HEK293 (cell line): ENCODE data around the gene ALPG.

Experiments used
- CTCF ChIA-PET: fragments of 350-600 bp; formaldehyde crosslinking; extraction: SDS; loops from one replicate; lab custom pipeline; 2021; ENCODE audit warnings: antibody characterized with exemption; lab: Yijun Ruan, JAX
- POLR2A ChIA-PET: fragments of 300-600 bp; formaldehyde crosslinking; extraction: SDS; loops from one replicate; lab custom pipeline; 2020; ENCODE audit warnings: antibody characterized with exemption, inconsistent platforms; lab: Yijun Ruan, JAX
- H3K27ac ChIP-seq: fragments of 200-500 bp; sonication (Bioruptor generic); 2 replicates; pipeline ENCODE4 v1.5.1; 2014; ENCODE audit warnings: low read depth, low read length, control low read depth, inconsistent platforms; ENCODE audit errors: extremely low read depth
- H3K36me3 ChIP-seq, 2 experiments: fragments of 200-500 bp in 1 of 2; sonication (Bioruptor generic) in 1 of 2; 1 replicate in 1 of 2; 2 replicates in 1 of 2; pipeline ENCODE4 v1.5.1; 2014 to 2017; ENCODE audit warnings: inconsistent platforms in 2 of 2, low read length in 2 of 2; ENCODE audit not compliant: control insufficient read depth in 2 of 2, insufficient read depth in 1 of 2
- H3K4me1 ChIP-seq: fragments of 200-500 bp; sonication (Bioruptor generic); 2 replicates; pipeline ENCODE4 v1.5.1; 2014; ENCODE audit warnings: mild to moderate bottlenecking, low read length, inconsistent platforms; ENCODE audit not compliant: control insufficient read depth, insufficient read depth
- H3K4me3 ChIP-seq: 2 replicates; pipeline ENCODE4 v1.5.1; 2011; ENCODE audit warnings: low read depth, mild to moderate bottlenecking, control low read depth, low read length, moderate library complexity
- H3K9me3 ChIP-seq: fragments of 200-500 bp; sonication (Bioruptor generic); 2 replicates; pipeline ENCODE4 v1.5.1; 2014; ENCODE audit warnings: low read depth, low read length, inconsistent platforms; ENCODE audit not compliant: control insufficient read depth, insufficient read depth
- HOXA7 ChIP-seq: sonication (generic); formaldehyde crosslinking; IDR thresholded peaks from 2 replicates; pipeline ENCODE4 v1.8.1; 2022; ENCODE audit warnings: missing genetic modification reagents, borderline replicate concordance
- HOXC10 ChIP-seq: sonication (generic); formaldehyde crosslinking; IDR thresholded peaks from 2 replicates; pipeline ENCODE4 v1.8.1; 2023; ENCODE audit warnings: mild to moderate bottlenecking, missing genetic modification reagents
- OVOL3 ChIP-seq: fragments of 450-650 bp; formaldehyde crosslinking; IDR thresholded peaks from 2 replicates; pipeline ENCODE4 v1.5.1; 2016; ENCODE audit warnings: missing biosample characterization, missing genetic modification characterization
- SALL2 ChIP-seq: fragments of 450-650 bp; formaldehyde crosslinking; IDR thresholded peaks from 2 replicates; pipeline ENCODE4 v1.5.0; 2017; ENCODE audit warnings: missing biosample characterization, mild to moderate bottlenecking, missing genetic modification characterization, borderline replicate concordance
- SETDB1 ChIP-seq: IDR thresholded peaks from one replicate; pipeline ENCODE4 v1.6.1; 2017; ENCODE audit warnings: mild to moderate bottlenecking, low read length, moderate library complexity, mixed read lengths; ENCODE audit not compliant: insufficient read length
- ZFHX2 ChIP-seq: fragments of 450-650 bp; formaldehyde crosslinking; conservative IDR thresholded peaks from 2 replicates; pipeline ENCODE4 v1.5.1; 2016; ENCODE audit warnings: missing biosample characterization, missing genetic modification characterization
- ZNF10 ChIP-seq: fragments of 450-650 bp; formaldehyde crosslinking; IDR thresholded peaks from 2 replicates; pipeline ENCODE4 v1.5.1; 2017; ENCODE audit warnings: missing biosample characterization, missing genetic modification characterization
- ZNF114 ChIP-seq: fragments of 450-650 bp; formaldehyde crosslinking; IDR thresholded peaks from 2 replicates; pipeline ENCODE4 v1.5.0; 2017; ENCODE audit warnings: missing biosample characterization, missing genetic modification characterization
- ZNF248 ChIP-seq: fragments of 450-650 bp; formaldehyde crosslinking; IDR thresholded peaks from 2 replicates; pipeline ENCODE4 v1.5.1; 2017; ENCODE audit warnings: missing biosample characterization, missing genetic modification characterization
- ZNF341 ChIP-seq: fragments of 450-650 bp; formaldehyde crosslinking; IDR thresholded peaks from 2 replicates; pipeline ENCODE4; 2016; ENCODE audit warnings: low read depth, missing biosample characterization, missing genetic modification characterization
- ZNF571 ChIP-seq: fragments of 450-650 bp; formaldehyde crosslinking; IDR thresholded peaks from 2 replicates; pipeline ENCODE4 v1.5.0; 2017; ENCODE audit warnings: missing biosample characterization, missing genetic modification characterization
- ZNF600 ChIP-seq: fragments of 450-650 bp; formaldehyde crosslinking; IDR thresholded peaks from 2 replicates; pipeline ENCODE4 v1.5.1; 2016; ENCODE audit warnings: missing biosample characterization, missing genetic modification characterization
- ZNF660 ChIP-seq: fragments of 450-650 bp; IDR thresholded peaks from 2 replicates; pipeline ENCODE4 v1.5.1; 2018; ENCODE audit warnings: missing biosample characterization, mild to moderate bottlenecking, missing genetic modification characterization
- ZNF707 ChIP-seq: fragments of 450-650 bp; formaldehyde crosslinking; IDR thresholded peaks from 2 replicates; pipeline ENCODE4 v1.5.1; 2016; ENCODE audit warnings: missing biosample characterization, missing genetic modification characterization
- ZNF777 ChIP-seq: fragments of 450-650 bp; formaldehyde crosslinking; IDR thresholded peaks from 2 replicates; pipeline ENCODE4 v1.5.1; 2017; ENCODE audit warnings: missing biosample characterization, missing genetic modification characterization, borderline replicate concordance
- ZNF785 ChIP-seq: fragments of 450-650 bp; formaldehyde crosslinking; IDR thresholded peaks from 2 replicates; pipeline ENCODE4 v1.5.1; 2016; ENCODE audit warnings: missing biosample characterization, missing genetic modification characterization
- TF ChIP-seq, protein P1 (sequence below): fragments of 450-650 bp; formaldehyde crosslinking; IDR thresholded peaks from 2 replicates; pipeline ENCODE4 v1.5.1; 2017; ENCODE audit warnings: missing biosample characterization, missing genetic modification characterization
- TF ChIP-seq, protein P2 (sequence below): fragments of 450-650 bp; formaldehyde crosslinking; IDR thresholded peaks from 2 replicates; pipeline ENCODE4 v1.5.1; 2016; ENCODE audit warnings: missing biosample characterization, missing genetic modification characterization
- TF ChIP-seq, protein P3 (sequence below): sonication (generic); formaldehyde crosslinking; IDR thresholded peaks from 2 replicates; pipeline ENCODE4 v1.8.1; 2022; ENCODE audit warnings: mild to moderate bottlenecking, moderate library complexity, missing genetic modification reagents

The ALPG gene

DNA sequence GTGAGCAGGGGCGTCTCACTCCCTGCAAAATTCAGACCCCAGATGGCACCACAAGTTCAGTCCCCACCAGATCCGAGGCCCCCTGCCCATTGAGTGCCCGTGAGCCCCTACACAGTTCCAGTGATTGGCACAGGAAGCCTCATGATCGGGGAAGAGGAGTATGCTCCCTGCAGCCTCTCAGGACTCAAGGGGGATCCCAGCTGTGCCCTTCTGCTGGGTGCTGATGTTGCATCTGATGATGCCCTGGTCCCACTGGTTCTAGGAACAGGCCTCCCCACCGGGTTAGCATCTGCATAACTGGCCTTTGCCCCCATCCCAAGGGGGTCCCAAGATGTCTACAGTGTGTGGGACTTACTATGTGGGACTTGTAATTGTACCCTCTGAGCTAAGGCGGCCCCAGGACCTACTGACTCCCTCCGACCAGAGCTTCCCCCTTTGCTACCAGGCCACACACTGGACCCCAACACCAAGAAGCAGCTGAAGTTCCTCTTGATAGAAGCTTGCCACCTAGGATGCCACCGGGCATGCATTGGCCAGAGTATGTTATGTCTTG lies 8.6 kb downstream of the ALPG start:
- POLR2A ChIA-PET = no interaction called here
- H3K4me3 ChIP-seq = no peak overlapping the region
- H3K4me1 ChIP-seq = no peaks in the 10 kb centered on the region
- H3K9me3 ChIP-seq = no peaks in the 10 kb centered on the region
- CTCF ChIA-PET = no interaction called here
- no peak for TF ChIP-seq SALL2 (tag by site-specific recombination)
- no peak for TF ChIP-seq ZNF600
- no peak for TF ChIP-seq HOXC10 (CRISPR knock-in tag)
- no peak for TF ChIP-seq ZNF10 (tag by site-specific recombination)
- no peak for TF ChIP-seq ZNF341 (tag by site-specific recombination)
- TF ChIP-seq ZNF571 (tag by site-specific recombination) = no peak
- TF ChIP-seq ZFHX2 (tag by site-specific recombination) = no peak
- TF ChIP-seq ZNF707 = no peak
- TF ChIP-seq, protein P1, sequence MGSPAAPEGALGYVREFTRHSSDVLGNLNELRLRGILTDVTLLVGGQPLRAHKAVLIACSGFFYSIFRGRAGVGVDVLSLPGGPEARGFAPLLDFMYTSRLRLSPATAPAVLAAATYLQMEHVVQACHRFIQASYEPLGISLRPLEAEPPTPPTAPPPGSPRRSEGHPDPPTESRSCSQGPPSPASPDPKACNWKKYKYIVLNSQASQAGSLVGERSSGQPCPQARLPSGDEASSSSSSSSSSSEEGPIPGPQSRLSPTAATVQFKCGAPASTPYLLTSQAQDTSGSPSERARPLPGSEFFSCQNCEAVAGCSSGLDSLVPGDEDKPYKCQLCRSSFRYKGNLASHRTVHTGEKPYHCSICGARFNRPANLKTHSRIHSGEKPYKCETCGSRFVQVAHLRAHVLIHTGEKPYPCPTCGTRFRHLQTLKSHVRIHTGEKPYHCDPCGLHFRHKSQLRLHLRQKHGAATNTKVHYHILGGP = no peak
- no peak for TF ChIP-seq SETDB1
- TF ChIP-seq ZNF777 = no peak
- no peak for TF ChIP-seq ZNF248 (tag by site-specific recombination)
- TF ChIP-seq HOXA7 (CRISPR knock-in tag) = no peak
- TF ChIP-seq, protein P2, sequence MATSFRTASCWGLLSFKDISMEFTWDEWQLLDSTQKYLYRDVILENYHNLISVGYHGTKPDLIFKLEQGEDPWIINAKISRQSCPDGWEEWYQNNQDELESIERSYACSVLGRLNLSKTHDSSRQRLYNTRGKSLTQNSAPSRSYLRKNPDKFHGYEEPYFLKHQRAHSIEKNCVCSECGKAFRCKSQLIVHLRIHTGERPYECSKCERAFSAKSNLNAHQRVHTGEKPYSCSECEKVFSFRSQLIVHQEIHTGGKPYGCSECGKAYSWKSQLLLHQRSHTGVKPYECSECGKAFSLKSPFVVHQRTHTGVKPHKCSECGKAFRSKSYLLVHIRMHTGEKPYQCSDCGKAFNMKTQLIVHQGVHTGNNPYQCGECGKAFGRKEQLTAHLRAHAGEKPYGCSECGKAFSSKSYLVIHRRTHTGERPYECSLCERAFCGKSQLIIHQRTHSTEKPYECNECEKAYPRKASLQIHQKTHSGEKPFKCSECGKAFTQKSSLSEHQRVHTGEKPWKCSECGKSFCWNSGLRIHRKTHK (tag by site-specific recombination) = no peak
- no peaks in the 10 kb centered on the region for H3K36me3 ChIP-seq
- no peak overlapping the region for H3K27ac ChIP-seq

DNA sequence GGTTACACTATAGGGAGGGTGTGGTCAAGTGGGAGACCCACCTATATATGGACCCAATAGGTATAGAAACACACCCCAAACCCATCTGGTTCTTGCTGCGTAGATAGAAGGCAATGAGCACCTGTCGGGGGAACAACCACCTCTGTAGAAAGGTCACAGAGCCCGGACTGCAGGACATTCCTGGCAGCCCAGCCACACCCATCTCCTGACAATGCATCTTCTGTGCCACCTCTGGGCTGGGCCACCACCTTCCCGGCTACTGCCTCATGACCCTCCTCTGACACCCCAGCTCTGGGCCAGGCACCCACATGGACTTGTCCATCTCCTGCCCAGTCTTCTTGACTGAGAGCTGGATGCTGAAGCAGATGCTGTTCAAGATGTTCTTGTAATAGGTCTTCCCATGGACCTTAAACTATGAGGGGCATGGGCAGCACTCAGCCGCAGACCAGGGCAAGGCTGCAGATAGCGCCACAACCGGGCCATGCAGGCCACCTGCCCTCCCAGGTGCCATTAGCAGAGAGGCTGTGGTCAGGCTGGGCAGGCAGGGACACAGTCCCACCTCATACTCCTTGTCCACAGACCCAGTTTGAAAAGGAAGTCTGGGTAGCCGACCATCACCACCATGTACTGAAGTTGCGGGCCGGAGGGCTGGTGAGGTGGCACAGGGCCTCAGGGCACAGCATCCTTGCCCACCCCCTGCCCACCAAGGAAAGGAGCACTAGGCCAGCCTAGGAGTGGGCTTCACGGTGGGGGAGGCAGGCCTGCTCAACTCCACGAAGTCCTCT lies 9.3 kb downstream of the ALPG start:
- CTCF ChIA-PET = interaction anchor here (0.6 kb wide), 1 partner anchor 48 kb away, joined by 7 read pairs; no protein-coding TSS in a partner anchor
- no peak overlapping the region for H3K4me3 ChIP-seq
- H3K9me3 ChIP-seq = no peaks in the 10 kb centered on the region
- no peak for TF ChIP-seq ZNF785 (tag by site-specific recombination)
- no peak for TF ChIP-seq ZNF660 (tag by site-specific recombination)
- TF ChIP-seq, protein P3, sequence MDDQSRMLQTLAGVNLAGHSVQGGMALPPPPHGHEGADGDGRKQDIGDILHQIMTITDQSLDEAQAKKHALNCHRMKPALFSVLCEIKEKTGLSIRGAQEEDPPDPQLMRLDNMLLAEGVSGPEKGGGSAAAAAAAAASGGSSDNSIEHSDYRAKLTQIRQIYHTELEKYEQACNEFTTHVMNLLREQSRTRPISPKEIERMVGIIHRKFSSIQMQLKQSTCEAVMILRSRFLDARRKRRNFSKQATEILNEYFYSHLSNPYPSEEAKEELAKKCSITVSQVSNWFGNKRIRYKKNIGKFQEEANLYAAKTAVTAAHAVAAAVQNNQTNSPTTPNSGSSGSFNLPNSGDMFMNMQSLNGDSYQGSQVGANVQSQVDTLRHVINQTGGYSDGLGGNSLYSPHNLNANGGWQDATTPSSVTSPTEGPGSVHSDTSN (CRISPR knock-in tag) = no peak
- no peak for TF ChIP-seq OVOL3 (tag by site-specific recombination)
- no peak for TF ChIP-seq ZNF114 (tag by site-specific recombination)
- TF ChIP-seq, protein P2 (tag by site-specific recombination) = no peak
- H3K27ac ChIP-seq = no peak overlapping the region
- H3K4me1 ChIP-seq = no peaks in the 10 kb centered on the region
- no peaks in the 10 kb centered on the region for H3K36me3 ChIP-seq
- POLR2A ChIA-PET = no interaction called here
